Suprapubic skin (tissue), 4 donors: ENCODE data around the gene TNFRSF1A. TPM values are rescaled to one million over a fixed set of nuclear protein-coding genes. Genes with fewer than 3 reads are reported as not detected.

ENCODE experiments used
- DNase-seq, 2 donors: peaks; one replicate each; pipeline ENCODE4 v3.0.0-alpha.2; 2019; ENCODE audit warnings: low spot score in 2 of 2
- H3K27ac ChIP-seq: fragments of 200-600 bp; sonication (generic); one replicate; pipeline ENCODE4 v1.5.1; 2019
- H3K27me3 ChIP-seq: fragments of 200-600 bp; sonication (generic); one replicate; pipeline ENCODE4 v1.5.1; 2019
- H3K36me3 ChIP-seq: fragments of 200-600 bp; sonication (generic); one replicate; pipeline ENCODE4 v1.5.1; 2019
- H3K4me1 ChIP-seq: fragments of 200-600 bp; sonication (generic); one replicate; pipeline ENCODE4 v1.5.1; 2019
- H3K4me3 ChIP-seq: fragments of 200-600 bp; sonication (generic); one replicate; pipeline ENCODE4 v1.5.1; 2019; ENCODE audit warnings: mild to moderate bottlenecking
- H3K9me3 ChIP-seq: fragments of 200-600 bp; sonication (generic); one replicate; pipeline ENCODE4 v1.5.1; 2019
- CTCF ChIP-seq, 2 donors: fragments of 200-600 bp in 1 of 2; fragments of 450-650 bp in 1 of 2; sonication (generic) in 1 of 2; IDR thresholded peaks; one replicate each; pipeline ENCODE4 v1.5.1; 2016 to 2019; ENCODE audit warnings: antibody characterized with exemption in 2 of 2, mild to moderate bottlenecking in 1 of 2, moderate library complexity in 1 of 2
- EP300 ChIP-seq: sonication (generic); formaldehyde crosslinking; IDR thresholded peaks from one replicate; pipeline ENCODE4 v1.6.1; 2017; ENCODE audit warnings: antibody characterized with exemption
- POLR2A ChIP-seq, 2 donors: fragments of 450-650 bp; IDR thresholded peaks; one replicate each; pipeline ENCODE4 v1.6.1; 2017; ENCODE audit warnings: antibody characterized with exemption in 2 of 2, mild to moderate bottlenecking in 2 of 2, moderate library complexity in 2 of 2
- POLR2AphosphoS5 ChIP-seq, 3 donors: sonication (generic); formaldehyde crosslinking; IDR thresholded peaks; one replicate each; pipeline ENCODE4 v1.6.1; 2017; ENCODE audit warnings: antibody characterized with exemption in 3 of 3
- WGBS: methylation state at CpG from one replicate; pipeline ENCODE4 v1.1.5; 2018; 5-methylcytosine and 5-hydroxymethylcytosine counted together
- total RNA-seq, 4 donors: library from RNA; depleted of rRNA; stranded (reverse); fragments of >200 nt; gene quantifications; one replicate each; pipeline ENCODE4 v1.1.0, GENCODE V29; 2016

TNFRSF1A gene
- total RNA-seq, 4 donors from 2014 or later, result 276 to 352 (median 281) TPM

DNA sequence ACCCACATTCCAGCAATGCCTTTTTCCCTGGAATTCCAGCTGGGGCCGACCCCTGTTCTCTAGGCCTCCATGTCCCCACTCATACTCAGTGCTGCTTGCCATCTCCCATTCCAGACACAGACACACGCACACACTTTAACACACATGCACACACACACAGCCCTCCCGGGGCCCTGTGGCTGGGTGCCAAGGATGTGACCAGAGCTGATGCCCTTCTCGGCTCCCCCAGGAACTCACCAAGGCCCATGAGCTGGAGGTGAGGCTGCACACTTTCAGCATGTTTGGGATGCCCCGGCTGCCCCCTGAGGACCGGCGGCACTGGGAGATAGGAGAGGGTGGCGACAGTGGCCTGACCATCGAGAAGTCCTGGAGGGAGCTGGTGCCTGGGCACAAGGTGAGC is 27.1 kb downstream of the TNFRSF1A start:
- H3K9me3 ChIP-seq, result no peaks in the 10 kb centered on the region
- DNase-seq, result no peak
- 85% methylated on average over 9 of the region's 9 CpGs for WGBS
- peaks cover 5% of the 10 kb centered on the region for H3K36me3 ChIP-seq
- H3K27ac ChIP-seq, result no peak overlapping the region
- H3K4me1 ChIP-seq, result peaks cover 47% of the 10 kb centered on the region
- no peak overlapping the region for H3K4me3 ChIP-seq
- TF ChIP-seq CTCF (IDR thresholded peaks at IDR 0.05), result no peak
- TF ChIP-seq POLR2AphosphoS5 (IDR thresholded peaks at IDR 0.05), result no peak
- TF ChIP-seq EP300, result no peak
- no peak for TF ChIP-seq POLR2A (IDR thresholded peaks at IDR 0.05)
- no peaks in the 10 kb centered on the region for H3K27me3 ChIP-seq

GRCh38 chr12:6313326-6313940 is 28.4 kb downstream of the TNFRSF1A start:
- no peak overlapping the region for H3K4me3 ChIP-seq
- H3K27me3 ChIP-seq, result no peaks in the 10 kb centered on the region
- TF ChIP-seq EP300 (no peak), CTCF (IDR thresholded peaks at IDR 0.05) (no peak), POLR2AphosphoS5 (IDR thresholded peaks at IDR 0.05) (no peak), POLR2A (IDR thresholded peaks at IDR 0.05) (no peak)
- H3K27ac ChIP-seq, result peak overlapping the region; percentile 80
- H3K36me3 ChIP-seq, result peaks cover 2% of the 10 kb centered on the region
- DNase-seq, result no peak
- H3K9me3 ChIP-seq, result no peaks in the 10 kb centered on the region
- peaks cover 51% of the 10 kb centered on the region for H3K4me1 ChIP-seq
- 100% methylated on average over 7 of the region's 14 CpGs for WGBS

DNA sequence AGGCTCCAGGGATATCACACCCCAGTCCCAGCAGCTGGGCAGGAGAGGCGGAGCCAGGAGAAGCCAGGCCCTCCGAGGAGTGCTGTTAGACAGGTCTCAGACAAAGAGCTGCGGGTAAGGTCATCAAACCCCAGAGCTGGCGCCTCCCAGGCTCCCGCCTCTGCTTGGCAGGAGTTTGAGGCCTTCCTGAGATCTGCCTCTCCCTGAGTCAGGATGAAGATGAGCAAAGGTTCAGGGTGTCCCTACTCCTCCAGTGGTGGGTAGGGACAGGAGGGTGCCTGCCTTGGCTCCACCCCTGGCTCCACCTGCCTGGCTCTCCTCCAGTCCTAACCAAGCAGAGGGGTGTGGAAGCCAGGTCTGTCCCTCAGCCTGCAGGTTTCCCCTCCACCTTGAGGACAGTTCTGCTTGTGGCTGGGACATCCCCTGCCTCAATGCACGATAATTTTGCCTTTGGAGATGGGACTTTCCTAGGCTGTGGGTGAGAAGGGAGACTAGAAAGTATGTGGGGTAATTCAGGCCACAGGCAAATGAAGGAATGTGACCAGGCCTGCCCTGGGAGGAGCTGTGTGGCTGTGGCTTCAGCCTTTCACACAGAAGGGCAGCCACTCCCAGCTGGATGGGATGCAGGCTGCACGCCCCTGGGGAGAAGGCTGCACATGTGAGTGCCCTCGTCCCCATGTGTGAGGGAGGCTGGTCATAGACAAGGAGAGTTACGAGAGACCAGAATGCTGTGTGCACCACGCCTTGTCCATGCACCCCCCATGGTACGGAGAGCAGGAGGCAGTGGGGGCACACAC is 29.1 kb downstream of the TNFRSF1A start:
- 40% methylated on average over 7 of the region's 11 CpGs for WGBS
- TF ChIP-seq POLR2AphosphoS5 (IDR thresholded peaks at IDR 0.05) (peak; percentile 28 to 59 (median 59)), CTCF (IDR thresholded peaks at IDR 0.05) (no peak)
- Histone ChIP-seq H3K9me3 (no peaks in the 10 kb centered on the region), H3K36me3 (no peaks in the 10 kb centered on the region), H3K4me3 (no peak overlapping the region), H3K27ac (peak overlapping the region; percentile 80), H3K27me3 (no peaks in the 10 kb centered on the region), H3K4me1 (peaks cover 58% of the 10 kb centered on the region)
- peak in 1 of 2 donors; percentile 75 for DNase-seq

- no peaks in the 10 kb centered on the region for H3K9me3 ChIP-seq
- DNase-seq, result no peak
- peaks cover 61% of the 10 kb centered on the region for H3K4me1 ChIP-seq
- H3K27ac ChIP-seq, result peak overlapping the region; percentile 80
- no peaks in the 10 kb centered on the region for H3K27me3 ChIP-seq
- H3K4me3 ChIP-seq, result no peak overlapping the region
- no peaks in the 10 kb centered on the region for H3K36me3 ChIP-seq
- 82% methylated on average over 3 of the region's 8 CpGs for WGBS
- TF ChIP-seq EP300 (no peak), POLR2AphosphoS5 (IDR thresholded peaks at IDR 0.05) (no peak), CTCF (IDR thresholded peaks at IDR 0.05) (no peak), POLR2A (IDR thresholded peaks at IDR 0.05) (no peak)
Measured at GRCh38 chr12:6311822-6312528, 29.9 kb downstream of the TNFRSF1A start.
